Measurements from ENCODE around the gene CHTF18. TPM values are rescaled to one million over a fixed set of nuclear protein-coding genes. Genes with fewer than 3 reads are reported as not detected.

Gene CHTF18
- total and polyA plus RNA-seq, 2 of the 4 experiments (the other 2 are of a cell fraction): 3.2 to 21.4 TPM

- Histone ChIP-seq H3K9ac (ENCODE audit: low read depth, low read length) (no peak overlapping the region), H4K20me1 (ENCODE audit: insufficient read depth, low read length) (no peaks in the 10 kb centered on the region), H3K56ac (ENCODE audit: extremely low read depth, insufficient read depth, low read length) (no peak overlapping the region), H3K9me1 (ENCODE audit: insufficient read depth, low read length) (no peaks in the 10 kb centered on the region), H2AK5ac (ENCODE audit: low read depth, low read length) (no peak overlapping the region), H3K36me3 (ENCODE audit: control insufficient read depth, insufficient read depth, low read length) (no peaks in the 10 kb centered on the region), H2AFZ (replicated peaks; ENCODE audit: low read length, poor library complexity) (no peak overlapping the region), H3K18ac (ENCODE audit: low read depth, low read length) (no peak overlapping the region), H2BK20ac (ENCODE audit: low read depth, low read length) (no peak overlapping the region), H2BK15ac (ENCODE audit: low read depth, low read length) (no peak overlapping the region), H3K23ac (ENCODE audit: low read depth, low read length) (no peak overlapping the region), H3K27ac (ENCODE audit: insufficient read depth, low read length) (no peak overlapping the region), H2AK9ac (replicated peaks; ENCODE audit: low read depth, low read length, poor library complexity) (no peak overlapping the region), H3K79me1 (ENCODE audit: low read depth in 1 of 2, low read length in 2 of 2) (no peaks in the 10 kb centered on the region), H4K5ac (ENCODE audit: low read depth, low read length) (no peak overlapping the region), H4K8ac (ENCODE audit: low read depth in 2 of 2, low read length in 2 of 2) (no peak overlapping the region), H3K4me2 (ENCODE audit: low read depth, low read length) (no peak overlapping the region), H3K14ac (replicated peaks; ENCODE audit: low read depth, low read length) (no peak overlapping the region), H3K9me3 (ENCODE audit: control insufficient read depth, insufficient read depth, low read length) (peaks cover 17% of the 10 kb centered on the region), H4K91ac (ENCODE audit: insufficient read depth, low read depth, low read length) (no peak overlapping the region), H2BK5ac (ENCODE audit: low read depth, low read length, poor library complexity, severe bottlenecking) (no peak overlapping the region), H3K4me3 (ENCODE audit: insufficient read depth, low read depth, low read length) (no peak overlapping the region), H3K27me3 (ENCODE audit: control insufficient read depth, insufficient read depth, low read length) (no peaks in the 10 kb centered on the region; the same call in 1 of the 2 replicates), H3K4ac (ENCODE audit: low read depth, low read length) (no peak overlapping the region), H2BK120ac (ENCODE audit: low read depth, low read length) (no peak overlapping the region), H3K4me1 (ENCODE audit: control insufficient read depth, insufficient read depth, low read length) (no peaks in the 10 kb centered on the region)
- in situ Hi-C loops (cut with MboI; ENCODE audit: low sequenced_read_pairs): no loop called here
- intact Hi-C loops (cut with micrococcal nuclease): no loop called here
- BruUV-seq (replicated peaks): no TSS peak
- TF ChIP-seq FOS (IDR thresholded peaks at IDR 0.05; ENCODE audit: low read depth, low read length): no peak
- no peak for TF ChIP-seq BHLHE40 (IDR thresholded peaks at IDR 0.05; ENCODE audit: low read depth, low read length)
- no peak for TF ChIP-seq MXI1 (IDR thresholded peaks at IDR 0.05; ENCODE audit: borderline replicate concordance, low read depth, low read length)
- no peak for TF ChIP-seq CEBPB (IDR thresholded peaks at IDR 0.05; ENCODE audit: low read depth, low read length)
- no peak for TF ChIP-seq RCOR1 (IDR thresholded peaks at IDR 0.05; ENCODE audit: insufficient replicate concordance, low read length)
- TF ChIP-seq NFE2L2 (IDR thresholded peaks at IDR 0.05; ENCODE audit: low read depth, low read length): no peak
- TF ChIP-seq MAZ (IDR thresholded peaks at IDR 0.05; ENCODE audit: borderline replicate concordance, low read depth, low read length): no peak
- TF ChIP-seq CHD1 (IDR thresholded peaks at IDR 0.05; ENCODE audit: low read depth, low read length): no peak
- TF ChIP-seq ELK1 (IDR thresholded peaks at IDR 0.05; ENCODE audit: borderline replicate concordance, low read depth, low read length): no peak
- TF ChIP-seq CTCF (conservative IDR thresholded peaks at IDR 0.05; ENCODE audit: low read depth, low read length): no peak
- dilution Hi-C loops (cut with HindIII; ENCODE audit: low sequenced_read_pairs, unreplicated experiment): no loop called here
- ATAC-seq (ENCODE audit: low read depth) (no peak), DNase-seq (no peak)
- ChIA-PET CTCF (no interaction called here), POLR2A (ENCODE audit: unreplicated experiment) (no interaction called here)
- 77% methylated on average over 7 of the region's 34 CpGs; no CpG with 5 or more reads in 1 of the 2 experiments for WGBS, 2 experiments (ENCODE audit: extremely low coverage in 2 of 2, insufficient read length in 1 of 2)
Observed at GRCh38 chr16:840561-841454, 52.4 kb downstream of the CHTF18 start.
